ENCODE measurements around the gene ATP7B.

The ATP7B gene

GRCh38 chr13:51892657-51893056, 118.6 kb downstream of the ATP7B start:
- no peak for DNase-seq (ENCODE audit: low read depth)

GRCh38 chr13:51887468-51887867, 123.8 kb downstream of the ATP7B start:
- no peak for DNase-seq (ENCODE audit: low read depth)

GRCh38 chr13:51885651-51886050, 125.6 kb downstream of the ATP7B start:
- no peak for DNase-seq (ENCODE audit: low read depth)

GRCh38 chr13:51883226-51883600, 128.0 kb downstream of the ATP7B start:
- DNase-seq (ENCODE audit: low read depth) = no peak
